Fibroblast of pulmonary artery (primary cell): ENCODE measurements around the gene DIAPH3.

Experiments used
- DNase-seq: peaks from one replicate; pipeline ENCODE4 v3.0.0-alpha.2; 2010; ENCODE audit warnings: low read depth
- H3K4me3 ChIP-seq: replicated peaks from 2 replicates; pipeline ENCODE4 v1.5.1; 2011; ENCODE audit warnings: low read depth, mild to moderate bottlenecking, control low read depth, low read length, moderate library complexity
- CTCF ChIP-seq: IDR thresholded peaks from 2 replicates; pipeline ENCODE4 v1.5.1; 2011; ENCODE audit warnings: mild to moderate bottlenecking, control low read depth, low read length, inconsistent platforms; ENCODE audit errors: missing control alignments

The DIAPH3 gene

GRCh38 chr13:59681636-59682311 lies 482.0 kb downstream of the DIAPH3 start:
- H3K4me3 ChIP-seq, result no peak overlapping the region
- no peak for TF ChIP-seq CTCF
- DNase-seq, result no peak

- peak; percentile 81 for TF ChIP-seq CTCF
- H3K4me3 ChIP-seq, result no peak overlapping the region
- DNase-seq, result peak; percentile 48
These were observed 483.2 kb downstream of the DIAPH3 start for GRCh38 chr13:59680429-59681024.

GRCh38 chr13:59679254-59679653 lies 484.5 kb downstream of the DIAPH3 start:
- DNase-seq, result no peak
- no peak for TF ChIP-seq CTCF
- H3K4me3 ChIP-seq, result no peak overlapping the region

GRCh38 chr13:59677966-59678814 lies 485.5 kb downstream of the DIAPH3 start:
- H3K4me3 ChIP-seq, result no peak overlapping the region
- peak; percentile 98 for TF ChIP-seq CTCF
- peak; percentile 87 for DNase-seq

GRCh38 chr13:59677430-59677829 lies 486.3 kb downstream of the DIAPH3 start:
- no peak for TF ChIP-seq CTCF
- no peak overlapping the region for H3K4me3 ChIP-seq
- DNase-seq, result no peak

- H3K4me3 ChIP-seq, result no peak overlapping the region
- DNase-seq, result no peak
- no peak for TF ChIP-seq CTCF
These were observed 489.1 kb downstream of the DIAPH3 start for GRCh38 chr13:59674616-59675015.
